Stimulated activated CD8-positive, alpha-beta memory T cell treated with anti-CD3 and anti-CD28 coated beads, Interleukin-15, amount 100 ng/mL, for 48 hours (primary cell): Measurements from ENCODE around the gene BICC1.

ENCODE experiments used
- DNase-seq, 2 donors: peaks; one replicate each; pipeline ENCODE4 v3.0.0-alpha.2; 2020; ENCODE audit warnings: low read depth in 2 of 2

The BICC1 gene

DNA sequence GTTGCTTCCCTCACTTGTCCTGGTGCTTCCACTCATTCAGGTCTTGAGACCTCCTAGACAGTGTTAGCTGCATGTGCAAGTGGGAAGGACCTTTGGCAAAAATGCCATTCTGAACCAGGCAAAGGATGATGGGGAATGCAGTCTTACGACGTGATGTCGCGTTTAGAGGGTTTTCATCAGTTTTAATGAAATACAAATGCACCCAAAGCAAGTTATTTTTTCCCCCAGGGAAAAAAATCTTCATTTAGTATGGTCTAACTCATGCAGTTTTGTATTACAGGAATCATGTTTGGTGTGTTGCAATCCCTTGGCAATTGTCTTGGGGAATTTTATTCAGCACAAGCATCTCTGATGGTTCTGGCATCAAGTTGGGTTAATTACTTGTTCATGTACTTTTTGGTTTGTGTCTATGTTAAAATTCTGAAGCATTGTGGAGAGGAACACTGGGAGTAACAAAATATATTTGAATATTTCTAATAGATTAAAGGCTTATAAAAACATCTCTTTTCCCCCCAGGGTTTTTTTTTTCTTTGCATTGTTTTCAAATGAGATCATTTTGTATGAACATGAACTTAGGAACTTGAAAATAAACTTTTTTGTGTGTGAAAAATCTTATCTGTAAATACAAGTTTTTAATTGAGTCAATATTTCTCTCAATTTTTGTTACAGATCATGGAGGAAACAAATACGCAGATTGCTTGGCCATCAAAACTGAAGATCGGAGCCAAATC is 188.9 kb downstream of the BICC1 start:
- DNase-seq: no peak

GRCh38 chr10:58704226-58704625 is 191.6 kb downstream of the BICC1 start:
- no peak for DNase-seq

- DNase-seq: no peak
Measured at GRCh38 chr10:58704671-58705141, 192.0 kb downstream of the BICC1 start.

DNA sequence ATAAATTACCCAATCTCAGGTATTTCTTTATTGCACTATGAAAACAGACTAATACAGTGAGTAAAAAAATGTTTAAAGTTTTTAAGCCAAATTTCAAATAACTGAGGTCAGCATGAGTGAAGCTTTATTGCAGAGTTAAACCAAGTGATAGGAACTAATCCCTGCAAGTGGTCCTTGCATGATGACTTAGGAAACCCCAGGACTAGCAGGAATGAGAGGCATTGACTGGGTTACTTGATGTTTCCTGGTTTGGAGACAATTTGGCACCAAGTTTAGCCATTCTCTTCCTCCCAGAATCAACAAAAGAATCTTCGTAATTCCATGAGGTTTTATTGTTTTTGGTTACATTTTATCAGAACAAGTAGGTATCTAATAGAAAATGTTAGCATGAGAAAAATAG is 194.2 kb downstream of the BICC1 start:
- DNase-seq: no peak

- no peak for DNase-seq
Measured at GRCh38 chr10:58712141-58712540, 199.5 kb downstream of the BICC1 start.

GRCh38 chr10:58712982-58713381 is 200.3 kb downstream of the BICC1 start:
- DNase-seq: no peak

- DNase-seq: no peak
Measured at GRCh38 chr10:58714409-58714808, 201.7 kb downstream of the BICC1 start.

- DNase-seq: no peak
Measured at GRCh38 chr10:58715061-58715460, 202.4 kb downstream of the BICC1 start.

DNA sequence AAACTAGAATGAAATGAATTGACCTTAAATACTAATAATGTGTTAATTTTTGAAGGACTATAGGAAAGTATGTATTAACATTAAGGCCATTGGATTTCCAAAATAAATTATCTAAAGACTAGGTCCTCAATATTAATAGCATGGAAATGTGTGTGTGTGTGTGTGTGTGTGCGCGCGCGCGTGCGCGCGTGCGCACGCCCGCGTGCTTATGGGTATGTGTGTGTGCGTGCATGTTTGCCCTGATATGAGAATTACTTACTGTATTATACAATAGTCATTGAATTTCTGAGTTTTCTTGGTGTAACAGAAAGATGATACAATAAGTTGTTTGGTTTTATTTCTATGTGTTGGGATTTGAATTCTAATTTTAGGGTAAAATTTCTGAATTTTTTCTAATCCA is 205.9 kb downstream of the BICC1 start:
- DNase-seq: no peak

DNA sequence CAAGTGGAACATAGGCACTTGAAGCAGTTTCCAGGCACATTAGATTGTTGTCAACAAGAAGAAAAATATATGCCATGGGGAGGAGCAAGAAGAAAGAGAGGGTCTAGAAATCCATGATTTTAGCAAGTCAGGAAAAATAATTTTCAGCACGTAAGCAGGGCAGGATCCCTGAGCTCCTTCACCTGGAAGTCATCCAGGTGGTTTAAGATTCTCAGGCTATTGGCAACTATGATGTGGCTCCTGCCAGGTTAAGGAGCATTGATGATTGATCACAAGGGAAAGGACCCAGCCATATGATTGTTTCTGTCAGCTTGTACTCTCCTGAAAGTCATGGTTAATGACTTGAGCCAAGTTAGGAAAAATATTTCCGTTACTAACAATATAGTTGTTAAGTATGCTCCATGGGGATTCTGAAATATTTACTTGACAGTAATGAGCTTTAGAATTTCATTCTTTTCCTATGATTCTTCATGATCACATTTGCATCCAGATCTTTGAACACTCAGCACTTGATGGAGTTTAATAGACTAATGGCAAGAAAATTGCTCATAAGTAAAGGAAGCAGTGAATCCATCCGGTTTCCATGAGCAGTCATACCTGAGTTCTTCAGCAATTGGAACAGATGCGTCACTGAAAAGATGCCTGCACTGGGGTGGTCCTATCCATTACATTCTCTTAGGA is 209.1 kb downstream of the BICC1 start:
- no peak for DNase-seq

GRCh38 chr10:58723186-58723585 is 210.5 kb downstream of the BICC1 start:
- DNase-seq: no peak

DNA sequence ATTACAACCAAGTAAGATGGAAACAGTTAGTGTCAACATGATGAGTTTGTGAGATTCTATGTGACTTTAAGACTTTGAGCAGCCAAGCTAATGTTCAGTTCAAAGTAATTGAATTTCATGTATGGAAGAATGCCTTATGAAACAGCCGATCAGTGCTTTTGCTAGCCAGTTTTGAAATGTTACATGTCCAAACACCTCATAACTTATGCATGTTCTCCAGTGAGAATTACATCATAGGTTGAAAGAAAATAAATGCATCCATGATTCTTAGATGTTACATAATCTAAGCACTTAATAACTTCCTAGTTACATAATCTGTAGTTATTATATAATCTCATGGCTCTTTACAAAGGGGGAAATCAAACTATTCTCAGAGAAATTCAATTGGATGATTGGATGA is 211.3 kb downstream of the BICC1 start:
- DNase-seq: no peak

GRCh38 chr10:58724781-58725180 is 212.1 kb downstream of the BICC1 start:
- DNase-seq: no peak

DNA sequence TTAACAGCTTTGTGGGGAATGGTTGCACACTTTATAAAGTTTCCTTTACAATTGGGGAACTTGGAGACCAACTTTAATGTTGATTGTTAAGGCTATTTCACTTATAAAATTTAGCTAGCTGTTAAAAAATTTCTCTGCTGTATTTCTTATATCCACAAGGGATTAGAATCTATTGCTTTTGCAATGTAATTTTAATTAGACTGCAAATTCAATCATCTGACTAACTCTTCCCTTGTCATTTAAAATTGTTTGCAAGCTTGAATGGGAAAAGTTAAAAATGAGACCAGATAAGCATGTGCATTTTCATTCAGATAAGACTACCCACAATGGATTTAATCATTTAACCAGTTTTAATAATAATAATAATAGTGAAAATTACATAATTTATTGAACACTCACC is 213.2 kb downstream of the BICC1 start:
- DNase-seq: no peak

GRCh38 chr10:58727633-58728032 is 215.0 kb downstream of the BICC1 start:
- DNase-seq: no peak

DNA sequence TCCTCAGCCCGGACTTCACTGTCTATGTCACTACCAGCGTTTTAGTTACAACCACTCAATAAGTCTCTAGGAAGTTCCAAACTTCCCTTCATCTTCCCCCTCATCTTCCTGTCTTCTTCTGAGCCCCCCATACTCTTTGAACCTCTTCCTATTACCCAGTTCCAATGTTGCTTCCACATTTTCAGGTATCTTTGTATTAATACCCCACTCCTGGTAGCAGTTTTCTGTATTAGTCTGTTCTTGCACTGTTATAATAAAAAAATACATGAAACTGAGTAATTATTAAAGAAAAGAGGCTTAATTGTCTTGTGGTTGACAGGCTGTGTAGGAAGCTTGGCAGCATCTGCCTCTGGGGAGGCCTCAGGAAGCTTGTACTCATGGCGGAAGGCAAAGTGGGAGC is 218.6 kb downstream of the BICC1 start:
- DNase-seq: no peak

DNA sequence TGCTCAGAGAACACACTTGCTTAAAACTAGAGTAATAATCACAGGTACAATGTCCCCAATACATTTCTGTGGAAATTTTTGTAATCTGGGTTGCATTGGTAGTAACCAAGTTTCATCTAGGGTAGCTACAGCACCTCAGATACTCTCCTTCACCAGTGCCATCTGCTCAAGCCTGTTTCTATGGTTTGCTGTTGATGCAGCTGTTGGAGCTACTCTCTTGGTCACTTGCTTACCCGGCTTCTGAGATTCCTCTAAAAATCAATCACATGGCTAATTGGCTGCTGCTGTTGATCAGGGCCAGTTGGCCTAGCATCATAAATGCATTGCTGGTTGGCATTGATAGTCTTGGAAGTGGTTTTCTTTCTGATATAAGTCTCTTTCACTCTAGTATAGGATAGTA is 220.8 kb downstream of the BICC1 start:
- no peak for DNase-seq

DNA sequence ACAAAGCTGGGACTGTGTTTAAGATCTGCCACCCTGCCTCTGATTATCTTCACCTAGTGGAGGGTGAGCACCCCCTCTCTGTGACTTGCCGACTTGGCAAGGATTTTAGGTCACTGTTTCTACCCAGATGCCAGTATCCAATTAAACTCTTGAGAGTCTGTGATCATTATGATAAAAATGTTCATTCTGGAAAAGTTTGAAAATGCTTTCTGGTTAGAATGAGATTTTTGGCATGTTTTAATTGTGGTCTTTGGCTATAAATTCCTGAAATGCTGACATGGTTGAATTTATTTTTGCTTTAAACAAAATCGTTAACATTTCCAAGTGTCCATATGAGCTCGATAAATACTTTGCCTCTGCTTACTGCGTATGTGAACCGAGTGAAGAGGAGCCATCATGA is 221.4 kb downstream of the BICC1 start:
- DNase-seq: no peak

- DNase-seq: no peak
Measured at GRCh38 chr10:58734664-58735063, 222.0 kb downstream of the BICC1 start.

- DNase-seq: no peak
Measured at GRCh38 chr10:58735087-58735486, 222.4 kb downstream of the BICC1 start.

- DNase-seq: no peak
Measured at GRCh38 chr10:58740620-58741369, 228.1 kb downstream of the BICC1 start.

DNA sequence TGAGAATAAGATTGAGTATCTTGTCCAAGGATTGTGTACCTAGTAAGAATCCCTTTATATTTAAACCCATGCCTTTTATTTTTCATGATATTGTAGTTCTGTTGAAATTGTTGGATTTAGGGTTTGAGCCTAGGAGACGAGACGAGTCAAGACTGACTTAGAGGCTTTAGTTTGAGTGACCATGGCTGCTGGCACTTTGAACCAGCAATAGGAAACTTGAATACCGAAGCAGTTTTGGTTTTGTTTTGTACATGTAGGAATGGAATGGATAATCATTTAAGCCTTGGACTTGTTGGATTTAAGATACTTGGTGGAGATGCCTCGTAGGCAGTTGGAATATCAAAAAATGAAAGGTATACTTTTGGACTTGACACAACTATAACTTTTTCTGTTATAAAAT is 229.0 kb downstream of the BICC1 start:
- DNase-seq: no peak

- DNase-seq: no peak
Measured at GRCh38 chr10:58742141-58742540, 229.5 kb downstream of the BICC1 start.
